ENCODE measurements around the gene NWD2. TPM values are rescaled to one million over a fixed set of nuclear protein-coding genes. Genes with fewer than 3 reads are reported as not detected.

Gene NWD2
- total RNA-seq, 1 donor from 2014 or later: 0.05 TPM

GRCh38 chr4:37304612-37305011 is 60.1 kb downstream of the NWD2 start:
- no peaks in the 10 kb centered on the region for H3K4me1 Mint-ChIP-seq
- H3K9me3 Mint-ChIP-seq: peaks cover 11% of the 10 kb centered on the region

GRCh38 chr4:37305984-37306383 is 61.4 kb downstream of the NWD2 start:
- Mint-ChIP-seq H3K4me1 (no peaks in the 10 kb centered on the region), H3K4me3 (no peak overlapping the region), H3K27me3 (ENCODE audit: low read depth) (peaks cover 4% of the 10 kb centered on the region), H3K9me3 (peaks cover 15% of the 10 kb centered on the region), H3K36me3 (ENCODE audit: low read depth) (peaks cover 2% of the 10 kb centered on the region), H3K27ac (ENCODE audit: unreplicated experiment) (no peak overlapping the region)
- DNase-seq (ENCODE audit: low read depth, low spot score): no peak
- no peak for TF ChIP-seq CTCF (conservative IDR thresholded peaks at IDR 0.05)

More at GRCh38 chr4:37304612-37305011, 60.1 kb downstream of the NWD2 start:
- H3K27me3 Mint-ChIP-seq (ENCODE audit: low read depth): peaks cover 4% of the 10 kb centered on the region
- no peak for DNase-seq (ENCODE audit: low read depth, low spot score)
- no peak overlapping the region for H3K4me3 Mint-ChIP-seq
- no peak overlapping the region for H3K27ac Mint-ChIP-seq (ENCODE audit: unreplicated experiment)
- H3K36me3 Mint-ChIP-seq (ENCODE audit: low read depth): peaks cover 2% of the 10 kb centered on the region
- no peak for TF ChIP-seq CTCF (conservative IDR thresholded peaks at IDR 0.05)

- Mint-ChIP-seq H3K4me3 (no peak overlapping the region), H3K9me3 (peaks cover 9% of the 10 kb centered on the region), H3K4me1 (no peaks in the 10 kb centered on the region), H3K36me3 (ENCODE audit: low read depth) (no peaks in the 10 kb centered on the region), H3K27me3 (ENCODE audit: low read depth) (no peaks in the 10 kb centered on the region), H3K27ac (ENCODE audit: unreplicated experiment) (no peak overlapping the region)
- DNase-seq (ENCODE audit: low read depth, low spot score): no peak
- TF ChIP-seq CTCF (conservative IDR thresholded peaks at IDR 0.05): no peak
These were observed 72.6 kb downstream of the NWD2 start for GRCh38 chr4:37317104-37317643.

- H3K27me3 Mint-ChIP-seq (ENCODE audit: low read depth): no peaks in the 10 kb centered on the region
- no peak for TF ChIP-seq CTCF (conservative IDR thresholded peaks at IDR 0.05)
- H3K4me1 Mint-ChIP-seq: no peaks in the 10 kb centered on the region
- H3K4me3 Mint-ChIP-seq: no peak overlapping the region
- peaks cover 7% of the 10 kb centered on the region for H3K9me3 Mint-ChIP-seq
- no peak overlapping the region for H3K27ac Mint-ChIP-seq (ENCODE audit: unreplicated experiment)
- no peak for DNase-seq (ENCODE audit: low read depth, low spot score)
- H3K36me3 Mint-ChIP-seq (ENCODE audit: low read depth): no peaks in the 10 kb centered on the region
These were observed 76.1 kb downstream of the NWD2 start for GRCh38 chr4:37320513-37321235.

GRCh38 chr4:37322122-37322521 is 77.6 kb downstream of the NWD2 start:
- H3K36me3 Mint-ChIP-seq (ENCODE audit: low read depth): no peaks in the 10 kb centered on the region
- no peak overlapping the region for H3K27ac Mint-ChIP-seq (ENCODE audit: unreplicated experiment)
- no peaks in the 10 kb centered on the region for H3K27me3 Mint-ChIP-seq (ENCODE audit: low read depth)

More at GRCh38 chr4:37322122-37322521, 77.6 kb downstream of the NWD2 start:
- no peak for TF ChIP-seq CTCF (conservative IDR thresholded peaks at IDR 0.05)
- DNase-seq (ENCODE audit: low read depth, low spot score): no peak
- Mint-ChIP-seq H3K4me3 (no peak overlapping the region), H3K9me3 (peaks cover 2% of the 10 kb centered on the region), H3K4me1 (no peaks in the 10 kb centered on the region)
